ENCODE data around the gene CDC20.

CDC20 gene

DNA sequence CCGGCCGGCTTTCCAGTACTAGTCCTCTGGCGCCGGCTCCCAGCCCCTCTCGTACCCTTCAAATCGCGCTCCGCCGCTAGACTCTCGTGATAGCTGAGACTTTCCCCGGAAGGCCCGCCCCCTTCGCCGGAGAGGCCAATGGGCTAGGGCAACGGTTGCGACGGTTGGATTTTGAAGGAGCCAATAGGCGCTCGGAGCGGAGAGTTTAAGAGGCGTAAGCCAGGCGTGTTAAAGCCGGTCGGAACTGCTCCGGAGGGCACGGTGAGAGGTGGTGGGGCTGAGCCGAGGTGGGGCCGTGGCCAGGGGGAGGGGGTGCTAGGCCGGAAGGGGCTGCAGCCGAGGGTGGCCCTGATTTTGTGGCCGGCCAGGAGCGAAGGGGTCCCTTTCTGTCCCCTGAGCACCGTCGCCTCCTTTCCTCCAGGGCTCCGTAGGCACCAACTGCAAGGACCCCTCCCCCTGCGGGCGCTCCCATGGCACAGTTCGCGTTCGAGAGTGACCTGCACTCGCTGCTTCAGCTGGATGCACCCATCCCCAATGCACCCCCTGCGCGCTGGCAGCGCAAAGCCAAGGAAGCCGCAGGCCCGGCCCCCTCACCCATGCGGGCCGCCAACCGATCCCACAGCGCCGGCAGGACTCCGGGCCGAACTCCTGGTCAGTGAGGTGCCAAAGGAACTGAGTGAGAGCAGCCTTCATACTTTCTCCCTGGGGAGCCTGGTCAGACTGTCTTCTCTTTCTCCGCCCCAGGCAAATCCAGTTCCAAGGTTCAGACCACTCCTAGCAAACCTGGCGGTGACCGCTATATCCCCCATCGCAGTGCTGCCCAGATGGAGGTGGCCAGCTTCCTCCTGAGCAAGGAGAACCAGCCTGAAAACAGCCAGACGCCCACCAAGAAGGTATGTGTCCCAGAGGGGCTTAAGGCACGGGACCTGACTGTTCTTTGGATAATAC lies at the start of gene CDC20:
Gene CDC20 (plus strand): TSS at position 236 of the 948 bp plus-strand sequence. CDS start 235 bp downstream, at position 471.
- peak; percentile 98 to 100 (median 99) for DNase-seq

DNA sequence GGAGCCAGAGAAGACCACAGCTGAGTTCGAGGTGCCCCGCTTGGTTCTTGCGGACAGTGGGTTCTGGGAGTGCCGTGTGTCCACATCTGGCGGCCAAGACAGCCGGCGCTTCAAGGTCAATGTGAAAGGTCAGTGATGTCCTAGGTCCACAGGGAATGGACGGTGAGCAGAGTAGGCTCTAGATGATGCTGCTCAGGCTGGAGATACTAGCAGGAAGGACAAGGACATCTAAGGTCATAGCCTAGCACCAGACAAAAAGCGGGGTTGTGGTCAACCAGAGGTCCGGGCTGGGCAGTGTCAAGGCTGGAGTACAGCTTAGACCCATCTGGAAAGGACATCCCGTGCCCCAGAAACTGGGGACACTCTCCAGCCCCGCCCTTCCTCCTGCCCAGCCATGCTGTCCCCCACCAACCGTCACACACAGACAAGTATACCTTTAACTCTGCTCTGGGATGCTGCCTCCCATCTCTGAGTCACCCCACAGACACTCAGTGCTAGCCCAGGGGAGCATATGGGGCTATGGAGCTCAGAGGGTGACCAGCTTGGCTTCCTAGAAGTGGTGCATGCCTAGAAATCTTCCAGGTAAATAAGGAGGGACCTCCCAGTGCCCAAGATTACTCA lies 49.3 kb upstream of the CDC20 start:
- no peak for DNase-seq

DNA sequence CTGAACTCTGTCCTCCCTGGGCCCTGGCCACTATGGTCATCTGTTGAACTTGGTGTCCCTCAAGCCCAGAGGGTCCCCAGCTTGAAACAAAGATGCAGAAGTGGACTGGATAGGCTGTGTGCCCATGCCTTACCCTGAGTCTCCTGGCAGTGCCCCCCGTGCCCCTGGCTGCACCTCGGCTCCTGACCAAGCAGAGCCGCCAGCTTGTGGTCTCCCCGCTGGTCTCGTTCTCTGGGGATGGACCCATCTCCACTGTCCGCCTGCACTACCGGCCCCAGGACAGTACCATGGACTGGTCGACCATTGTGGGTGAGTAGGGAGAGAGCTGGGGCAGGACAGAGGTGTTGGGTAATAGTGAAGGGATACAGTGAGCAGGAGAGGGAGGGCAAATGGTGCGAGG lies 47.3 kb upstream of the CDC20 start:
- DNase-seq: no peak

DNA sequence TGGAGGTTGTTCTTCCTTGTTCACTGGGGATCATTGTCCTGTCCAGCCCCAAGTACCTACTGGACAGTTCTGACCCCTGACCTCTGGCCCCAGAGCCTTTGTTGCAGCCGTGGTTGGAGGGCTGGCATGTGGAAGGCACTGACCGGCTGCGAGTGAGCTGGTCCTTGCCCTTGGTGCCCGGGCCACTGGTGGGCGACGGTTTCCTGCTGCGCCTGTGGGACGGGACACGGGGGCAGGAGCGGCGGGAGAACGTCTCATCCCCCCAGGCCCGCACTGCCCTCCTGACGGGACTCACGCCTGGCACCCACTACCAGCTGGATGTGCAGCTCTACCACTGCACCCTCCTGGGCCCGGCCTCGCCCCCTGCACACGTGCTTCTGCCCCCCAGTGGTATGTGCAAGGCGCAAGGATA lies 46.6 kb upstream of the CDC20 start:
- no peak for DNase-seq

DNA sequence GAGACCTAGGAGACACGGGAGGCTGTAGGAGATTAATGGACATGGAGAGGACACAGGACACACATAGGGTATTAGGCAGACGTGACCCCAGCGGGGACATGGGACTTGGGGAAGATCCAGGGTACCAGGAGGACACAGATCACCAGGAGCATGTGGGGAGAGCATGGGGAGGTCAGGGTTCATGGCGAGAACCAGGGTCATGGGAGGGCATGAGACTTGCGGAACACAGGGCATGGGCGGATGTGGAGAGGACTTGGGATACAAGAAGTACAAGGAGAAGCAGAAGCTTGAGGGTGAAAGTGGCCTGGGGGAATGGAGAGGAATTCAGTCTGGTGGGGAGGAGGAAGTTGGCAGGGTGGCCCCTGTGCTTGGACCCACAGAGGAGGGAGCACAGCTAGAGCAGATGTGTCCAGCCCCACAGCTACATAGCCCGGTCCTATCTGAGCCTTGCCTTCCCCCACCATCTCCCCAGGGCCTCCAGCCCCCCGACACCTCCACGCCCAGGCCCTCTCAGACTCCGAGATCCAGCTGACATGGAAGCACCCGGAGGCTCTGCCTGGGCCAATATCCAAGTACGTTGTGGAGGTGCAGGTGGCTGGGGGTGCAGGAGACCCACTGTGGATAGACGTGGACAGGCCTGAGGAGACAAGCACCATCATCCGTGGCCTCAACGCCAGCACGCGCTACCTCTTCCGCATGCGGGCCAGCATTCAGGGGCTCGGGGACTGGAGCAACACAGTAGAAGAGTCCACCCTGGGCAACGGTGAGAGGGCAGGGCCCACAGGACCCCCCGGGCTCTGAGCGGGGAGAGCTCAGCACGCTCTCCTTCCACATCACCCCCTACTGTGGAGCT lies 45.9 kb upstream of the CDC20 start:
- DNase-seq: peak in 1 of 3 donors; percentile 17

DNA sequence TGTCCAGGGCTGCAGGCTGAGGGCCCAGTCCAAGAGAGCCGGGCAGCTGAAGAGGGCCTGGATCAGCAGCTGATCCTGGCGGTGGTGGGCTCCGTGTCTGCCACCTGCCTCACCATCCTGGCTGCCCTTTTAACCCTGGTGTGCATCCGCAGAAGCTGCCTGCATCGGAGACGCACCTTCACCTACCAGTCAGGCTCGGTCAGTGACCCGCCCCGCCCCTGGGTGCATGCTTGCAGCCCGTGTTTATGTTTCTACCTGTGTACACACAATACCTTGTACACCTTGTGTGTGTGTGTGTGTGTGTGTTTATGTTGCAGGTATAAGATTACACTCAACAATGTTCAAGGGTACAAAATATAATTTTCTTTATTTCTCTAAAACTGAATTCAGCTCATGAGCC lies 45.0 kb upstream of the CDC20 start:
- DNase-seq: no peak

DNA sequence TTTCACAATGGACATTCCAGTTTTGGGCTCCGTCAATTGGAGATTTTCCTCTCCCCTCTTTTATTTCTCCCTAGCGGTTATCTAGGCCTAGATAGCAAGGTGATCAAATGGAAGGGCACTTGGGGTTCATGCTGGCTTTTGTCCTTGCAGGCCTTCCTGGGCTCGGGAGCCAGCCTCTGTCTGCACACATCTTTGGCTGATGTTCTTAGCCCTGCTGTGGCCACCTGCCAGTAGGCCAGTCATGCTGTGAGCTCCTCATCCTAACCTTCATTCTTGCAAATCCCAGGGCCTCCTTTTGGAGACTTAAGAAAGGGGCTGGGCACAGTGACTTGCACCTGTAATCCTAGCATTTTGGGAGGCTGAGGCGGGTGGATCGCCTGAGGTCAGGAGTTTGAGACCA lies 44.5 kb upstream of the CDC20 start:
- no peak for DNase-seq

DNA sequence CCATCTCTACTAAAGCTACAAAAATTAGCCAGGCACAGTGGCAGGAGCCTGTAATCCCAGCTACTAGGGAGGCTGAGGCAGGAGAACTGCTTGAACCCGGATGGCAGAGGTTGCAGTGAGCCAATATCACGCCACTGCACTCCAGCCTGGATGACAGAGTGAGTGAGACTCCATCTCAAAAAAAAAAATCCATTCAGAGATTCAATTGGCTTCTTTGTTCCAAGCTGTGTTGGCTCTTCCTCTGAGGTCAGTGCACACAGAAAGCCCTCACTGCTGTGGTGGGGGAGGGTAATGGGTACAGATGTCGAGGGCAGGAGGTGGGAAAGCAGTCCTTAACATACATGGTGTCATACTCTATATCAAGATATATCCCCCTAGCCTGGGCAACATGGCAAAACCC lies 43.3 kb upstream of the CDC20 start:
- no peak for DNase-seq

DNA sequence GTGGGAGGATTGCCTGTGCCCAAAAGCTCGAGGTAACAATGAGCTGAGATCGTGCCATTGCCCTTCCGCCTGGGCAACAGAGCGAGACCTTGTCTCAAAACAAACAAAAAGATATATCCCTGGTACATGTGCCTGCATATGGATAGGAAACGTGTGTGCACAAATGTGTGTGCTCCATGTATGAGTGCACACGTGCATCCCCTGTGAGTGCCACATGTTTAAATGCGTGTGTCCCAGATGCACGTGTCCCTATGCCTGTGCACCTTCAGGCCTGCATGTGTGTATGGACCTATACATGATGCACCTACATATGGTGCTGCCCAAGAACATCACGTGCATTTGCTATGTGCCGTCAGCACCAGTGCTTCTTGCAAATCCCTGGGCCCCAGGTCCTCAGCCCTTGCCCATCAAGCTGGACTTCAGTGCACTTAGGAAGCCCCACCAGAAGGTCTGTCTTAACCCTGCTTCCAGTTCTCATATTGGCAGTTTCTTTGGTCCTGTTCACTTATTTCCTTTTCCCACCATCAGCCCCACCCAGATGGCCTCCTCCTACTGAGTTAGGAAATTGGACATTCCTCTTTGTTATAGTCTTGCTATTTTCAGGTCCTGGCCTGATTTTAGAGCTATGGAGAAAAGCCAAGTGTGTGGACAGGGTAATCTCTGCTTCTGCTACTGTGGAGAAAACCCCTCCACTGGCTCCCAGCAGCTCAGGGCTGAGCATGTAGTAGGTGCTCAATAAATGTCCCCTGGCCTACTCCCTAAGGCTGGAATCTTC lies 42.6 kb upstream of the CDC20 start:
- no peak for DNase-seq

DNA sequence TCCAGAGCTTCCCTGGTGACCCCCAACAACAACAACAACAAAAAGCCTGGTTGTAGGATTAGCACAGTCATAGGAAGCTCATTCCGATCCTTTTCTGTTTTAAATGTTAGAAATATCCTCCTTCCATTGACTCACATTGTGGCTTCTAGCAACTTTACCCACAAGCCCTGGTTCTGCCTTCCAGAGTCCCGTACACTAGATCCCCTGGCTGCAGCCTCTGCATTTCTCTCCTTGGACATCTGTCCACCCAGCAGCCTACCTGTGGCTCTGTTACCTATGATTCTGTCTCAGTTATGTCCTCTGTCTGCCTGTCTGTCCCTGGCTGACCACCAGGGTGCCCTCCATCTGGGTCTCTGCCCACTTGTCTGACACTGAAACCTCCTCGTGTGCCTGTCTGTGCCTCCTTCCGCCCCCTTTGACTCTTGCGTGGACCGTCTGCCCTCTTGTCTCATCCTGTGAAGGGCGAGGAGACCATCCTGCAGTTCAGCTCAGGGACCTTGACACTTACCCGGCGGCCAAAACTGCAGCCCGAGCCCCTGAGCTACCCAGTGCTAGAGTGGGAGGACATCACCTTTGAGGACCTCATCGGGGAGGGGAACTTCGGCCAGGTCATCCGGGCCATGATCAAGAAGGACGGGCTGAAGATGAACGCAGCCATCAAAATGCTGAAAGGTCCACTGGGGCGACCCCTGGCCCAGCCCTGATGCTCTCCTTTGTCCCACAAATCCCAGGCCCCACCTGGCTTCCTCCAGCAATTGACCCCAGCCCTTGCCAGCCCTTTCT lies 41.9 kb upstream of the CDC20 start:
- no peak for DNase-seq

DNA sequence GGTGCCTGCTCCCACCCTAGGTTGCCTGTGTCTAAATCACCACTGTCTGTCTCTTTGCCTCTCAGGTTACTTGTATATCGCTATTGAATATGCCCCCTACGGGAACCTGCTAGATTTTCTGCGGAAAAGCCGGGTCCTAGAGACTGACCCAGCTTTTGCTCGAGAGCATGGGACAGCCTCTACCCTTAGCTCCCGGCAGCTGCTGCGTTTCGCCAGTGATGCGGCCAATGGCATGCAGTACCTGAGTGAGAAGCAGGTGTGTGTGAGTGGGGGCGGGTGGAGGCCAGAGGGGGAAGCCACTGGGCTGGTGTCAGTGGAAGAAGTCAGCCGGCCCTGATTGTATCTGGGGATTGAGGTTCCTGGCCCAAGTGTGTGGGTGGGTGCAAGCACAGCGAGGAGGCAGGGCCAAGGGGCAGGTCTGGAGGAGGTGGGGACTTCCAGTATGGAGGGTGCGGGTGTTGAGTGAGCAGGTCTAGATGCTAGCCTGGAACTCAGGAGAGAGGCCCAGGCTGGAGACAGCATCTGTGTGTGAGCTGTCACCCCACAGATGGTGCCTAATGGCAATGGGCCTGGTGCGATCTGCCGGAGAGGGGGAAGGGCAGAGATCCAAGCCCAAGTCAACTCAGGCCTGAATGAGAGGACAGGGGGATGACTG lies 40.8 kb upstream of the CDC20 start:
- peak in 2 of 3 donors; percentile 31 to 59 for DNase-seq

DNA sequence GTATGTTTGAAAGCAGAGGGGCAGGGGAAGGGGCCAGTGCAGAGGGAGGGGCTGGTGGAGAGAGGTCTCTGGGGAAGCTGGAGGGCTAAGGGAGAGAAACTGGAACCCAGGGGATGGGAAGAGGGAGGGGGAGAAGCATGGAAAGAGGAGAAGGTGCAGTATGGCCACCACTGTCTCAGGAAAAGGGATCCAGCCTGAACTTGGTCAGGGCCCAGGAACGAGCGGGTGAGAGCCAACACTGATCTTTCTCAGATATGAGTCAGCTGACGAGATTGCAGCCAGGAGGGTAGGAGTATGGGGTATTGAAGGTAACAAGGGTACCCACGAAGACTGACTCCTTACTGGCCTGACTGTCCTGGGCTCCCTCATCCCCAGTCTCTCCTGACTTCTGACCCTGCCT lies 40.0 kb upstream of the CDC20 start:
- DNase-seq: no peak

DNA sequence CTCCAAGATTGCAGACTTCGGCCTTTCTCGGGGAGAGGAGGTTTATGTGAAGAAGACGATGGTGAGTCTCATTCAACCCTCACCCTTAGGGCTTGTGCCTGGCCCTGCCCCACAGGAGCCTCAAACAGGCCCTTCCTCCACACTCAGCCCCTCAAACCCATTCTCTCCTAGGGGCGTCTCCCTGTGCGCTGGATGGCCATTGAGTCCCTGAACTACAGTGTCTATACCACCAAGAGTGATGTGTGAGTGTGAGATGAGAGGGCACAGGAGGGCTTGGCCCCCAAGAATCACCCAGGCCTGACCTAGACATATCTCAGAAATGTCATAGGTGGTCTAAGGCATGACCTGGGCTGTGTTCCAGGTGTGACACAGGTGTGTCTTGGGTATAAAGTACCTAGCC lies 39.5 kb upstream of the CDC20 start:
- DNase-seq: no peak

DNA sequence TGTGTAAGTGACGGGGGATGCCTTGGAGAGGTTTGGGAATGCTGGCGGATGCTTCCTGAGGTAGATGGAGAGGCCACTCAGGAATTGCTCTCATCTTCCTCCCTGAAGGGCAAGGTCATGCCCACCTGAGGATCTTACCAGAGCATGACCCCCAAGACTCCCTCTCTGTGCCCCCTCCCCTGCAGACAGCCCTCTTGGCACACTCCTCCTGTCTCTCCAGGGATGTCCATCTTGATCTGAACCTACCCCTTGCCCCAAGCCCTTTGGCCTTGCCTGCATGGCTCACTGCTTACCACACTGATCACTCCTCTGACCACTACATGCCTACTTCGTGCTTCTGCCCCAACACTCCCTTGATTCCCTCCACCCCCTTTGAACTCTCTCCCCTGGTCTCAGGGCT lies 39.0 kb upstream of the CDC20 start:
- no peak for DNase-seq

DNA sequence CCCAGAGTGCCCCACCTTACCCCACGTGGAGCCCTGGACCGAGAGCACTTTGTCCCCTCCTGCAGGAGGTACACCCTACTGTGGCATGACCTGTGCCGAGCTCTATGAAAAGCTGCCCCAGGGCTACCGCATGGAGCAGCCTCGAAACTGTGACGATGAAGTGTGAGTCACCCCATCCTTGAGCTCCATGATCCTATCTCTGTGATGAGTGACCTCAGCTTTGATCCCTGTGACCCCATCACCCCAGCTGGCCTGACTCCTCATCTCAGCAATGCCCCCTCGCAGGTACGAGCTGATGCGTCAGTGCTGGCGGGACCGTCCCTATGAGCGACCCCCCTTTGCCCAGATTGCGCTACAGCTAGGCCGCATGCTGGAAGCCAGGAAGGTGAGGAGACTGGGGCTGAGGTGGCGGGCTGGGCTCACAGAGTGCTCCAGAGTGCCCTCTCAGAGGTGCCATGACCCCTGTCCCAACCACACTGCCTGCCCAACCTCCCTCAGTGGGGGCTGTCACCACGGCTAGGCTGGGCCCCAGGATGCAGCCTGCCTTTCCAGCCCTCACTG lies 37.4 kb upstream of the CDC20 start:
- DNase-seq: no peak

DNA sequence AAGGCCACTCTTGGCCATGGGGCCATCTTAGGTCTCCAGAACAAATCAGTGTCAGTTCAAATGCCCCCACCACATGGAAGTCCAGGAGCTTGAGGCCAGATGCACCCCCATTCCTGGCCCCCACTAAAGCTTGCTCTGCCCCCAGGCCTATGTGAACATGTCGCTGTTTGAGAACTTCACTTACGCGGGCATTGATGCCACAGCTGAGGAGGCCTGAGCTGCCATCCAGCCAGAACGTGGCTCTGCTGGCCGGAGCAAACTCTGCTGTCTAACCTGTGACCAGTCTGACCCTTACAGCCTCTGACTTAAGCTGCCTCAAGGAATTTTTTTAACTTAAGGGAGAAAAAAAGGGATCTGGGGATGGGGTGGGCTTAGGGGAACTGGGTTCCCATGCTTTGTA lies 36.3 kb upstream of the CDC20 start:
- DNase-seq: no peak

DNA sequence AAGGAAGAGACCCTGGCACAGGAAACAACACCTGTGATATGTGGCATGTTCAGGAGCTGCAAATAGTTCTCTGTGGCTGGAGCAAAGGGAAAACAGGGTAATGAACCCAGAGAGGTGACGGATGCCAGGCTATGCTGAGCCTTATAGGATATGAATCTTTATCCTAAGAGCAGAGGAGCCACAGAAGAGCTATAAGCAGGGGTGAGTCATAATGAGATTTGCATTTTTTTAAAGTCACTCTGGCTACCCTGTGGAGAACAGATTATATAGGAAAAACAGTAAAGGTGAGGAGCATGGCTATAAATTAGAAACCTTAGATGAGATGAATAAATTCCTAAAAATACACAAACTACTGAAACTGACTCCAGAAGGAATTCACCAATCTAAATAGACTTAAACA lies 34.0 kb upstream of the CDC20 start:
- DNase-seq: no peak

DNA sequence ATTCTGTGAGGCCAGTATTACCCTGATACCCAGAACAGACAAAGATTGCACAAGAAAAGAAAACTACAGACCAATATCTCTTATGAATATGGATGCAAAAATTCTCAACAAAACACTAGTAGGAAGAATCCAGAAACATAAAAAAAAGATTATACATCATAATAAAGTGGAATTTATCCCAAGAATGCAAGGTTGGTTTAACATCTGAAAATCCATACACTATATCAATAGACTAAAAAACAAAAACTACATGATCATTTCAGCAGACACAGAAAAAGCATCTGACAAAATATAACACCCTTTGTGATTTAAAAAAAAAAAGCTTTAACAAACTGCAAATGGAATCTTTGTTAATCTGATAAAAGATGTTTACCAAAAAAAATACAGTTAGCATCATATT lies 33.4 kb upstream of the CDC20 start:
- no peak for DNase-seq

DNA sequence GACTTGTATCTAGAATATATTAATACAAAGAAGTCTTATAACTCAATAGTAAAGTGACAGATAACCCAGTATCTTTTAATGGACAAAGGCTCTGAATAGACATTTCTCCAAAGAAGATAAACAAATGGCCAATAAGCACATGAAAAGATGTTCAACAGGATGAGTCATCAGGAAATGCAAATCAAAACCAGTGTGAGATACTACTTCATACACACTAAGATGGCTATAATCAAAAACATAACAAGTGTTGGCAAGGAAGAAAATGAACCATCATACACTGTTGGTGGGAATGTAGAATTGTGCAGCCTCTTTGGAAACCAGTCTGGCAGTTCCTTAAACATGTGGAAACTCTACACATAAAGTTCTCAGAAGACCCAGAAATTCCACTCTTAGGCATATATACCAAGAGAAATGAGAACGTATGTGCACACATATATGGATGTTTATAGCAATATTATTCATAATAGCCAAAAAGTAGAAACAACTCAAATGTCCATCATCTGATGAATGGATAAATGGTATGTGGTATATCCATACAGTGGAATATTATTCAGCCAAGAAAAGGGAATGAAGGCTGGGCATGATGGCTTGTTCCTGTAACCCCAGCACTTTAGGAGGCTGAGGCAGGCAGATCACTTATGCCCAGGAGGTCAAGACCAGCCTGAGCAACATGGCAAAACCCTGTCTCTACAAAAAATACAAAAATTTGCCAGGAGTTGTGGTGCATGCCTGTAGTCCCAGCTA lies 31.1 kb upstream of the CDC20 start:
- no peak for DNase-seq
